Left cardiac atrium (tissue), 4 donors: ENCODE measurements around the gene SLC38A10. TPM values are rescaled to one million over a fixed set of nuclear protein-coding genes. Genes with fewer than 3 reads are reported as not detected.
A peak's percentile ranks its signal among the peaks of the same experiment; 100 is the strongest.

ENCODE experiments used
- ATAC-seq, 2 donors: fragments of 200-7000 bp; cut with Tn5 transposase; one replicate each; pipeline ENCODE4 v1.9.1; 2020; ENCODE audit warnings: mild to moderate bottlenecking in 2 of 2, moderate library complexity in 2 of 2
- DNase-seq: peaks from one replicate; pipeline ENCODE4 v3.0.0-alpha.2; 2020
- intact Hi-C, 2 donors: fragments of 100-400 bp; cut with DNase I; formaldehyde crosslinking; loops; one replicate each; pipeline versions ENCODE4 v1.14.1 to v1.15.1; 2022 to 2023
- total RNA-seq, 2 donors: library from RNA; stranded (reverse); fragmentation: NEBNext Ultra II Directional; extraction: Animal tissue kit (Norgen Biotek cat#: 25700); gene quantifications; one replicate each; pipeline ENCODE4 v1.2.1, GENCODE V29; 2021
- donor health status: DM: no; HTN: yes; CAD: no.
- donor health status: DM: no; HTN: yes; CAD: no; lungs with severe emphysema.
- donor health status: DM: yes; HTN: yes; CAD: no.
- donor health status: Dilated cardiomyopathy.

The SLC38A10 gene
- total RNA-seq, 2 donors from 2014 or later, result 46.4 to 54.0 TPM

DNA sequence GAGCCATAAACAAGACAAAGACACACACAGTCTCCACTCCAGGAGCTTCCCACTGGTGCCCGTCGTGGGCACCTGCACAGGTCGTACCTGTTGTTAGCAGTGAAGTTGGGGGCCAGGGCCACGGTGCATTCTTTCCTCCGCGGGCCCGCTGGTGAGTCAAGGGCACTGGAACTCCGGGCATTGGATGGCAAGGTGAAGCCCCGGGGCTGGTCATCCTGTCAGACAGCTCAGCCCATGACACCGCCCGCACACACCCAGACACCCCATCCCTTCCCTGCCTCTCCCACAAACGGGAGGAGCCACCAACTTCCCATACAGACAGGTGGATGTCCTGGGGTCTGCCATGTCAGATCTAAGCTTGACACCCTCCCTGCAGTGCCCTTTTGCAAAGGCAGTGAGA lies 88.5 kb downstream of the SLC38A10 start:
- DNase-seq, result no peak
- no peak for ATAC-seq
- intact Hi-C loops, result loop anchor here in 1 of 2 donors (10.0 kb wide), 1 partner anchor 62 kb away; no protein-coding TSS in a partner anchor

DNA sequence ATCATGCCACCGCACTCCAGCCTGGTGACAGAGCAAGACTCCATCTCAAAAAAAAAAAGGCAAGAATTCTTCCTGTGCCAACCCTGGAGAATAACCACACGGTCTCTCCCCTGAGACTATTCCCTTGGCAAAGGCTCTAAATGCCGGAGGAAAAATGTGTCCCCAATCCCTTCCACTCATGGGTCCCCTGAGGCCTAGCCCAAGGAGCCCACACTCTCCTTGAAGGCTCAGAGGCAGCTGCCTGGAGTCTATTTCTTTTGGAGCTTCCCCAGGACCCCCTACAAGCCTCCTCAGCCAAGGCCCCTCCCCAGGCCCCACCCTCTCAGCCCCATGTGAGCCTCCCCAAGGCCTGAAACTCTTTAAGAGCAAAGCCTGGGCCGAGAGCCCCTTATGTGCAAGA lies 88.9 kb downstream of the SLC38A10 start:
- no peak for DNase-seq
- no peak for ATAC-seq
- intact Hi-C loops, result loop anchor here in 1 of 2 donors (10.0 kb wide), 1 partner anchor 61 kb away; no protein-coding TSS in a partner anchor

DNA sequence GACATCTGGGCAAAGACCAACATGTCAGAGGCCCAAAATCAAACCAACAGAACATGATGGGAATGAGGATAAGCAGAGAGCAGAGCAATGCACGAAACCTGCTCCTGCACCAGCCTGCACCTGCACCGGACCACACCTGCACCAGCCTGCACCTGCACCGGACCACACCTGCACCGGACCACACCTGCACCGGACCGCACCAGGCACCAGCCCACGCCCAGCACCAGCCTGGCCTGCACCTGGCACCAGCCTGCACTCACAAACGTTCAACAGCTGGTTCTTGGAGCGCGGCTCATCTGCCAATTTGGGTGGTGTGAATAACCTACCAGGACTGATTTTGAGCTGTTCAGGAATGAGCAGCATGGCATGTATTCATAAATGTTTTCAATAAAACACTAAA lies 90.5 kb downstream of the SLC38A10 start:
- intact Hi-C loops, result loop anchor here (5.0 to 10.0 kb wide), 2 partner anchors 57 to 60 kb away; no protein-coding TSS in a partner anchor
- ATAC-seq (no peak), DNase-seq (no peak)

DNA sequence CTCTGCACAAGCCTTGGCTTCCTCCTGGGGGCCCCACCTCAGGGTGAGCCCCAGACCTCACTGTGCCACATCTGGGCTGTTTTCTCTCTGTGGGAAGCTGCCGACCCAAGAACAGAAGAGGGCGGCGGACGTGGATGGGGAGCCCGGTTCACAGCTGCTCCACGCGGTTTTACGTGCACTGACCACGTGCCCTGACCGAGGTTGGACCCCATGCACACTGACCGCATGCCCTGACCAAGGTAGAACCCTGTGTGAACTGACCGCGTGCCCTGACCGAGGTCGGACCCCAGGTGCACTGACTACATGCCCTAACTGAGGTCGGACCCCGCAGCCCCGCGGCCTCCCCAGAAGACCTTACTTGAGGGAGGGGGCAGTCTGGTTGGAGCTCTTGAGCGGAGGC lies 92.0 kb downstream of the SLC38A10 start:
- ATAC-seq (no peak), DNase-seq (no peak)
- intact Hi-C loops, result loop anchor here (5.0 to 10.0 kb wide), 2 partner anchors 56 to 58 kb away; no protein-coding TSS in a partner anchor

DNA sequence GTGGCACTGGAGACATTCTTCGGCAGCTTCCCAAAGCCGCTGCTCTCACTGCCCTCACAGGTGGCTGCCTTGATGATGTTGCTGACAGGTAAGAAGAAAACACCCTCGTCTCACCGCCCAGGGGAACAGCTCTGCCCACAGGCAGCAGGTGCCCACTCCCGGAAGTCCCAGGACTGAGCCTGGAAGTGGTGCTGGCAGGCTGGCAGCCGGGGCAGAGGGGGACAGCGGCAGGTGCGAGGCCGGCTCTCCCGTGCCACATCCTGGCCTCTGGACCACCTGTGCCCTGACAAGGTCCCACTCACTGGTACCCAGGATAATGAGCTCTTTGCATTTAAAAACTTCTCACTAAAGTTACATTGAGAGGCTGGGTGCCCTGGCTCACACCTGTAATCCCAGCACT lies 92.8 kb downstream of the SLC38A10 start:
- intact Hi-C loops, result loop anchor here (5.0 to 10.0 kb wide), 2 partner anchors 55 to 58 kb away; no protein-coding TSS in a partner anchor
- ATAC-seq (no peak), DNase-seq (no peak)

DNA sequence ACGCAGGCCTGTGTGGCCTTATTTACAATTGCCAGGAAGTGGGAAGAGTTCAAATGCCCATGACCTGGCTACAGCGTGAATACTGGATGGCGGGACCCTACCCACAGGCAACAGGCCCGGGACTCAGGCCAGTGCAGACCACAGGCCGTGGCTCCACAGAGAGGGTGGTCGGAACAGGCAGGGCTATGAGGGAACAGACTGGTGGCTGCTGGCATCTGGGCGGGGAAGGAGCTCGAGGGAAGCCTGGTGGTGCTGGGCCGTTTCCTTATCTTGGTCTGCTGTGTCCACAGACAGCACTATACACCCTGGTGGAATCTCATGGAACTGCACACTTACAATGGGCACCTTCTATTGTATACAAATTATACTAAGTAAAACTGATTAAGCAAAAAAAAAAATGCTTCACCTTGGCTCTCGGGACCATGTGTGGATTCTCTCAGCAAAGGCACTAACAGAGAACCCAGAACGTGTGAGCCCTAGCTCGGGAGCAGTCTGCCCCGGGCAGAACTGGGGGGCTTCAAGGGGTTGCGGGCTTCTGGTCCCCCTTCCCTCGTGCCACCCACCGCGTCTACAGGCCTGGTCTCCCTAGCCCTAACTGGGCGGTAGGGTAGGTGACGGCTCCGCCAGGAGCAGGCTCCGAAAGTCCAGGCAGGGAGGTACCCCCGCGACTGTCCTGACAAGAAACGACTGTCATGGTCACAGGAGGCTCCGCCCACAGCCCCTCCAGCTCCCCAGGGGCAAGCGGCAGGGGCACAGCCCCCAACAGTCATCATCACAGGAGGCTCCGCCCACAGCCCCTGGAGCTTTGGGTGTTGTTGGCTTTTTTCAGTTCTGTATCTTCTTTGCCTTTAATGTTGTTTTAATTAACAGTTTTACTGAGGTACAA lies 94.2 kb downstream of the SLC38A10 start:
- ATAC-seq (peak; percentile 63 to 74), DNase-seq (peak; percentile 59)
- intact Hi-C loops, result loop anchor here (5.0 to 10.0 kb wide), 2 partner anchors 54 to 56 kb away; no protein-coding TSS in a partner anchor

DNA sequence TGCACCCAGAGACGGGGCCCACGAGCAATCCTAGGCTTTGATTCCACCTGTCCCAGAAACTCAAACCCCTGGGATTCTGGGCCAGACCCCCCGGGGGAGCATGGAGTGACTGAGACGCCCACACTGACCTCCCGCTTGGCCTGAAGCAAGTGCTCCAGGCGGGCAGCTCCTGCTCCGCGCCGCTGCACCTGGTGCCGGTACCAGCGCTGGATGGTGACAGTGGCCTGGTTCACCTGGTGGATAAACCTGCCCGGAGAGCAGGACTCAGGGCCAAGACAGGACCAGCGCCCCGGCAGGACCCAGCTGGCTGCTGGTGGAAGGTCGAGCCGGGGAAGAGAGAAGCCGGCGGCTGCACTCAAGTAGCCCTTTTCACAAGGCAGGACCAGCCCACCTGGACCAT lies 94.9 kb downstream of the SLC38A10 start:
- intact Hi-C loops, result loop anchor here (5.0 to 10.0 kb wide), 2 partner anchors 53 to 55 kb away; no protein-coding TSS in a partner anchor
- ATAC-seq (no peak), DNase-seq (no peak)

DNA sequence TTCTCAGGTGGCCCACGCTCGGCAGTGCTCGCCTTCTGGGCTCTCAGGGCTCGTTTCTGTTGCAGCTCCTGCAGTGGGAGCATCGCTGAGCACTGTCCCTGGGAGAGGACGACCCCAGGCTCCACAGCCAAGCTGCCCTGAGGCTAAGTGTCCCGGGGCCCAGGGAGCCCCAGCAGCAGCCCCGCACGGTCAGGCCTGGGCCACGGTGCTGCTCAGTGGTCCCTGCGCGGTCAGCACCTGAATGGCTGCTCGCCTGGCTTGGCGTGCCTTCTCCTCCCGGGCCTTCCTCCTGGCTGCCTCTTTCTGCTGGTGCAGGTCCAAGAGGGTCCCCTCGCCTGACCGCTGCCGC lies 95.7 kb downstream of the SLC38A10 start:
- ATAC-seq (no peak), DNase-seq (no peak)
- intact Hi-C loops, result no loop called here

DNA sequence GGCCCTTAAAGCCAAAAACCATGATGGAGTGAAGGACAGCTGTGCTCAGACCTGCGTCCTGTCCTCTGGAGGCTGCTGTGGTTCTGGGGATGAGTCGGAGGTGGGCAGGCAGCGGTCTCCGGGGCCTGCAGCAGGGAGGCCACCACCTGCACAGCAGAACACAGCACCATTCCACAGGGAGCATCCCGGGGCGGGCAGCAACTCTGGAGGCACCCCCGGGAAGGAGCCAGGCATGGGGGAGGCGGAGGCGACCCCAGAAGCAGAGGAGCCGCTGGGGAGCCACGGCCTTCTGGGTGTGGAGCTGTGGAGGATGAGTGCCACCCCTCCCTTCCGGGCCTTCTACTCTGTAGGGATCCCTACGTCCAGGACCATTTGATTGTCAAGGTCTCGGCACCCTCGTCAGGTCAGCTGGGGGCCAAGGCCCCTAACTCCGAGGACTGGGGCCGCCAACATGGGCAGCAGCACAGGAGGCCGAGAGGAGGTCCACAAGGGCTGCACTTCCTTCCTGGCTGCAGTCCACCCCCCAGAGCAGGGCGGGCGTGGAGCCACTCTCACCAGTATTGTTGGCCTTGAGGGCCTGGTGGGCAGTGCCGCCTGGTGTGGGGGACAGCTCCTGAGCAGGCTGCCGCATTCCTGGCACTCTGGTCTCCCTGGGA lies 96.2 kb downstream of the SLC38A10 start:
- DNase-seq (no peak), ATAC-seq (no peak)
- intact Hi-C loops, result no loop called here

DNA sequence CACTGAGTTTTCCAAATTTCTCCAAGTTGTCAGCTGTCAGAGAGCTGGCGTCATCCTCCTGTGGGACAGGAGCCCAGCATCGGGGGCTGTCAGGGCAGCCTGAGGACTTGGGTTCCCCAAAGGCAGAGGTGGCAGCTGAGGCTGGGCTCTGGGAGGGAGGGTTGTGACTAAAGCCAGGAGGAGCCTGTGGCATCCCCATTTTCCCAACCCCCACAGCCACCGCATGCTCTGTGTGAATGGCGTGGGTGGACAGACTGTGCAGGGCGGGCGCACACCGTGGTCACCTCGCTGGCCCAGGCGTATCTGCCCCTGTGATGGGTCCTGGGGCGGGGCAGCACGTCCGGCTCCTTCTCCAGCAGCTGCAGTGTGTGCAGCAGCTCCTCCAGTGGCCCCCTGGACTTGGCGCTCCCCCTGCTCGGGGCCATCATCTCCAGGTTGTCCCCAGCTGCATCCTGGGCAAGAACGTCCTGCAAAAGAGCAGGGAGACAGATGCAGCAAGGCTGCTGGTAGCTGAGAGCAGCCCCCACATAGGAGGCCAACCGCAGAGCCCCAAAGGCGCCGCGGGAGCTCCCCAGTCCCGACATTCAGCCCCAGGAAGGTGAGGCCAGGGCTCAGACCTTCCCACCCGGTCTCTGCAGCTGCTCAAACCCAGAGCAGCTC lies 97.1 kb downstream of the SLC38A10 start:
- DNase-seq (no peak), ATAC-seq (no peak)
- intact Hi-C loops, result no loop called here

DNA sequence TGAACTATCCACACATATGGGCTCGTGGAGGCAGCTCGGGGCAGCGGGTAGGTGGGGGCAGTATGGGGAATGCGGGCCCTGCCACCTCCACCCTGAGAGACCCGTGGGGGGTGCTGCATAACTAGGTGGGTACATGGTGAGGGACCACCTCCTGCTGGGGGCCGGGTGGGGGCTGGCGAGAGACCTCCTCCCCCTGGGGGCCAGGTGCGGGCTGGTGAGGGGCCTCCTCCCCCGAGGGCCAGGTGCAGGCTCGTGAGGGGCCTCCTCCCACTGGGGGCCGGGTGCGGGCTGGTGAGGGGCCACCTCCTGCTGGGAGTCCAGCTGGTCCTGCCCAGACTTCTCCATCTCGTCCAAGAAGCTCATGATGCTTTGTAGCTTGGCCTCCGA lies 97.7 kb downstream of the SLC38A10 start:
- DNase-seq (no peak), ATAC-seq (no peak)
- intact Hi-C loops, result no loop called here

DNA sequence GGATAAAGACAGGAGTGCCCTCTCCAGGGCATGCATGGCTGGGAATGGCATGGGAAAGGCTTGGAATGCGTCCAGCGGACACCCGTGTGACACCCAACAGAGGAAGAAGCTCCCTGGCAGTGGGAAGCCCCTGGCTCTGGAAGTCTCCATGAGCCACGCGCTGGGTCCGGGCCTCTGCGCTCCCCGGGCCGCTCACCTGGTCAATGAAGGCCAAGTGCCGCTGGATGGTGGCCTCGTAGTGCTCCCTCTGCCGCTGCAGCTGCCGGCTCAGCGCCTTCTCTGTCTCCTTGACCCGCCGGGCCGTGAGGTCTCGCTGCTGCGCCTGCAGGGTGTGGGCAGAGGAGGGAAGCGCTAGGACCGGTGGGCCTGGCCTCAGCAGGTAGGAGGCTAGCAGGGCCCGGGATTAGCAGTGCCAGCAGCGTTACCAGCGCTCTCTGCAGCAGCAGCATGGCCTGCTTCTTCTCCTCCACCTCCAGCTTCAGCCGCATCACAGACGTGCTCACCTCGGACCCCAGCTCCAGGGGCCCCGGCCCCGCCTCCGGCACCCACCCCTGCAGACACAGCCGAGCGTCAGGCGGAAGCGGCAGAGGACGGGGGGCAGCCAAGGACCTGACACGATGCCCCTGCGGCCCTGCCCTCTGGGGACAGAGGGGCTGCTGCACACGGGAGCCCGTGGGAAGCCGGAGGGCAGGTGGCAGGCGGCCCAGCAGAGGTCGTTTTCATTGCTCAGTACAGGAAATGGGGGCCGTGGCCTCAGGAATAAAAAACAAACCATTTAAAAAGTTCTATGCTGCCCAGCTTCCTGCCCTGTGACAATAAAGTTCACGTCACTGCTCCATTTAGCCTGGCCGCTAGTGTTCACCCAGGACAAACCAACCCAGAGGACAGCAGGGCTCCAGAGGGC lies 98.3 kb downstream of the SLC38A10 start:
- DNase-seq (no peak), ATAC-seq (no peak)
- intact Hi-C loops, result no loop called here

DNA sequence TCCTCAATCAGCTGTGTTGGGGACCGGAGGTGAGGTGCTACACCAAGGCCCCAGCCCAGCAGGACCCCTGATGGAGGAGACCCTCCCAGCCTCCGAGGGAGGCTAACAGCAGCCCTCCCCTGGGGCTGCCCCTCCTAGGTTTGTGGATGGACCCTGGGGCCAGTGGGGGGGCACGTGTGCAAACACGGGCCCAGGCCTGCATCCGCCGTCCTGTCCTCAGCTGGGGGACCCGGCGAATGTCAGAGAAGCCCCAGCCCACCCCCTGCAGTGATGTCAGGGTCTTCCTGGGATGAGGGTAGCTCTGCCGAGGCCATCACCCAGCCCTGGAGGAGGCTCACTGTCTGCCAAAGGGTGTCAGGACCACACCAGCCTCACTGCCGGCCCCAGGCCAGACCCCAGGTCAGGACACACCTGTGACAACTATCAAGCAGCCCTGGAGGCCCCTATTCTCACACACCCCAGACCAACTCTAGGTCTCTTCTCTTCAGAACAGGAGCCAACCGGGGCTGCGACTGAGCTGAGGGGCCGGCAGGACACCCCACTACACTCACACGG lies 99.1 kb downstream of the SLC38A10 start:
- intact Hi-C loops, result no loop called here

More for the DNA sequence above, 99.1 kb downstream of the SLC38A10 start:
- DNase-seq, result no peak
- no peak for ATAC-seq

Other genes with a start within 250 kb of the SLC38A10 start
- gene PVALEF, start 129.8 kb downstream of the SLC38A10 start, total RNA-seq, result not detected
- gene AATK, start 129.1 kb downstream of the SLC38A10 start, total RNA-seq, result 10 to 100 TPM in 1 of 2 donors, 1 to 10 TPM in 1; 8.3 to 12.7 TPM
- 1 to 10 TPM; 4.9 to 5.7 TPM for gene CEP131, start 72.3 kb downstream of the SLC38A10 start, total RNA-seq
- 10 to 100 TPM; 12.7 to 14.0 TPM for gene TEPSIN, start 56.3 kb downstream of the SLC38A10 start, total RNA-seq
- gene NDUFAF8, start 56.0 kb downstream of the SLC38A10 start, total RNA-seq, result 10 to 100 TPM; 60.2 to 66.5 TPM
- gene BAHCC1, start 100.2 kb upstream of the SLC38A10 start, total RNA-seq, result 1 to 10 TPM; 8.3 to 9.9 TPM
- 1,000 to 10,000 TPM in 1 of 2 donors, 100 to 1,000 TPM in 1; 663 to 1,095 TPM for gene ACTG1, start 217.5 kb upstream of the SLC38A10 start, total RNA-seq
- gene FSCN2, start 233.1 kb upstream of the SLC38A10 start, total RNA-seq, result under 1 TPM; 0.38 to 0.39 TPM